Brain microvascular endothelial cell (primary cell): ENCODE measurements around the gene SEL1L2.

Experiments
- DNase-seq: peaks from one replicate; pipeline ENCODE4 v3.0.0-alpha.2; 2020
- H3K27ac ChIP-seq: fragments of 250-450 bp; sonication (Bioruptor Pico); 2 replicates; pipeline ENCODE4 v1.5.1; 2020; ENCODE audit warnings: mild to moderate bottlenecking, moderate library complexity
- H3K27me3 ChIP-seq: fragments of 250-450 bp; sonication (Bioruptor Pico); replicated peaks from 2 replicates; pipeline ENCODE4 v1.5.1; 2020; ENCODE audit warnings: mild to moderate bottlenecking
- H3K36me3 ChIP-seq: fragments of 250-450 bp; sonication (Bioruptor Pico); replicated peaks from 2 replicates; pipeline ENCODE4 v1.5.1; 2020; ENCODE audit warnings: mild to moderate bottlenecking
- H3K4me3 ChIP-seq: 2 replicates; pipeline ENCODE4 v1.5.1; 2011; ENCODE audit warnings: low read depth, mild to moderate bottlenecking, control low read depth, low read length, moderate library complexity
- CTCF ChIP-seq: IDR thresholded peaks from 2 replicates; pipeline ENCODE4 v1.5.1; 2011; ENCODE audit warnings: low read depth, mild to moderate bottlenecking, moderate library complexity, low read length, control low read depth, inconsistent platforms; ENCODE audit errors: missing control alignments
- in situ Hi-C: cut with HindIII; loops from 2 replicates; pipeline ENCODE4 v1.10.0; 2017; ENCODE audit warnings: low sequenced_read_pairs, low pct_ligation_motif_present

Gene SEL1L2

GRCh38 chr20:13884803-13885202, 105.6 kb downstream of the SEL1L2 start:
- in situ Hi-C loops = no loop called here
- no peak overlapping the region for H3K4me3 ChIP-seq
- TF ChIP-seq CTCF = no peak

GRCh38 chr20:13883425-13883824, 107.0 kb downstream of the SEL1L2 start:
- in situ Hi-C loops = no loop called here
- Histone ChIP-seq H3K4me3 (no peak overlapping the region), H3K36me3 (no peaks in the 10 kb centered on the region), H3K27me3 (no peaks in the 10 kb centered on the region), H3K27ac (no peak overlapping the region)
- no peak for TF ChIP-seq CTCF
- DNase-seq = no peak

More at GRCh38 chr20:13884803-13885202, 105.6 kb downstream of the SEL1L2 start:
- Histone ChIP-seq H3K27me3 (no peaks in the 10 kb centered on the region), H3K36me3 (no peaks in the 10 kb centered on the region), H3K27ac (no peak overlapping the region)
- DNase-seq = no peak

- no peak for DNase-seq
- no peak overlapping the region for H3K4me3 ChIP-seq
- no peaks in the 10 kb centered on the region for H3K36me3 ChIP-seq
- no peak overlapping the region for H3K27ac ChIP-seq
- TF ChIP-seq CTCF = no peak
- H3K27me3 ChIP-seq = no peaks in the 10 kb centered on the region
- in situ Hi-C loops = no loop called here
Observed at GRCh38 chr20:13878566-13878965, 111.8 kb downstream of the SEL1L2 start.

GRCh38 chr20:13877793-13878192, 112.6 kb downstream of the SEL1L2 start:
- in situ Hi-C loops = no loop called here
- Histone ChIP-seq H3K36me3 (no peaks in the 10 kb centered on the region), H3K27me3 (no peaks in the 10 kb centered on the region), H3K27ac (no peak overlapping the region), H3K4me3 (no peak overlapping the region)
- no peak for TF ChIP-seq CTCF
- no peak for DNase-seq

GRCh38 chr20:13875265-13875811, 115.1 kb downstream of the SEL1L2 start:
- DNase-seq = no peak
- no peak for TF ChIP-seq CTCF
- no peak overlapping the region for H3K27ac ChIP-seq
- H3K4me3 ChIP-seq = no peak overlapping the region
- in situ Hi-C loops = no loop called here
- no peaks in the 10 kb centered on the region for H3K36me3 ChIP-seq
- H3K27me3 ChIP-seq = no peaks in the 10 kb centered on the region

GRCh38 chr20:13874394-13875157, 115.8 kb downstream of the SEL1L2 start:
- in situ Hi-C loops = no loop called here
- H3K27ac ChIP-seq = no peak overlapping the region
- DNase-seq = no peak
- no peak for TF ChIP-seq CTCF
- H3K27me3 ChIP-seq = no peaks in the 10 kb centered on the region
- H3K36me3 ChIP-seq = no peaks in the 10 kb centered on the region
- no peak overlapping the region for H3K4me3 ChIP-seq
